HG02970 (cell line): ENCODE data around the gene CARHSP1.
"Not testable (repeated sequence)": the region's sequence is repeated elsewhere in the genome, so short reads cannot be mapped to it uniquely, and the experiment has no call there.

Source experiments
- ATAC-seq: cut with Tn5 transposase; IDR thresholded peaks from one replicate; pipeline ENCODE4 v1.9.1; 2021; ENCODE audit warnings: mild to moderate bottlenecking, moderate library complexity, moderate number of reproducible peaks; ENCODE audit not compliant: unreplicated experiment, low FRiP score

The CARHSP1 gene

GRCh38 chr16:8858994-8859912 lies 9.6 kb downstream of the CARHSP1 start:
- ATAC-seq = no peak

GRCh38 chr16:8855972-8856371 lies 12.8 kb downstream of the CARHSP1 start:
- ATAC-seq = no peak

- no peak for ATAC-seq
Measured at GRCh38 chr16:8855051-8855786, 13.6 kb downstream of the CARHSP1 start.

- no peak for ATAC-seq
Measured at GRCh38 chr16:8854298-8854948, 14.4 kb downstream of the CARHSP1 start.

- ATAC-seq = no peak
Measured at GRCh38 chr16:8853611-8854010, 15.2 kb downstream of the CARHSP1 start.

- ATAC-seq = no peak
Measured at GRCh38 chr16:8853150-8853549, 15.7 kb downstream of the CARHSP1 start.

GRCh38 chr16:8852534-8852933 lies 16.3 kb downstream of the CARHSP1 start:
- ATAC-seq = no peak

- ATAC-seq = no peak
Measured at GRCh38 chr16:8851761-8852403, 16.9 kb downstream of the CARHSP1 start.

GRCh38 chr16:8850279-8850885 lies 18.4 kb downstream of the CARHSP1 start:
- no peak for ATAC-seq

- no peak for ATAC-seq
Measured at GRCh38 chr16:8849411-8850011, 19.3 kb downstream of the CARHSP1 start.

GRCh38 chr16:8848939-8849391 lies 19.8 kb downstream of the CARHSP1 start:
- ATAC-seq = no peak

- no peak for ATAC-seq
Measured at GRCh38 chr16:8848231-8848938, 20.4 kb downstream of the CARHSP1 start.

- no peak for ATAC-seq
Measured at GRCh38 chr16:8847623-8848022, 21.2 kb downstream of the CARHSP1 start.

GRCh38 chr16:8847145-8847544 lies 21.7 kb downstream of the CARHSP1 start:
- ATAC-seq = no peak

- no peak for ATAC-seq
Measured at GRCh38 chr16:8846401-8846932, 22.3 kb downstream of the CARHSP1 start.

- no peak for ATAC-seq
Measured at GRCh38 chr16:8845699-8846298, 23.0 kb downstream of the CARHSP1 start.

- not testable (repeated sequence) for ATAC-seq
Measured at GRCh38 chr16:8843296-8843695, 25.5 kb downstream of the CARHSP1 start.

- ATAC-seq = not testable (repeated sequence)
Measured at GRCh38 chr16:8842016-8842415, 26.8 kb downstream of the CARHSP1 start.
